ENCODE results near the gene ERC2. TPM values are rescaled to one million over a fixed set of nuclear protein-coding genes. Genes with fewer than 3 reads are reported as not detected.

The ERC2 gene
- total RNA-seq, 1 donor from 2014 or later = 48.3 TPM

GRCh38 chr3:56288258-56288657 lies 180.0 kb downstream of the ERC2 start:
- H3K4me1 Mint-ChIP-seq (ENCODE audit: low read depth, unreplicated experiment) = peaks cover 20% of the 10 kb centered on the region
- peaks cover 2% of the 10 kb centered on the region for H3K9me3 Mint-ChIP-seq (ENCODE audit: unreplicated experiment)
- H3K36me3 Mint-ChIP-seq (ENCODE audit: unreplicated experiment) = no peaks in the 10 kb centered on the region
- peaks cover 1% of the 10 kb centered on the region for H3K27me3 Mint-ChIP-seq (ENCODE audit: unreplicated experiment)
- H3K27ac Mint-ChIP-seq (ENCODE audit: unreplicated experiment) = no peak overlapping the region
- no peak overlapping the region for H3K4me3 Mint-ChIP-seq (ENCODE audit: unreplicated experiment)
- no peak for DNase-seq
- TF ChIP-seq, protein P1, sequence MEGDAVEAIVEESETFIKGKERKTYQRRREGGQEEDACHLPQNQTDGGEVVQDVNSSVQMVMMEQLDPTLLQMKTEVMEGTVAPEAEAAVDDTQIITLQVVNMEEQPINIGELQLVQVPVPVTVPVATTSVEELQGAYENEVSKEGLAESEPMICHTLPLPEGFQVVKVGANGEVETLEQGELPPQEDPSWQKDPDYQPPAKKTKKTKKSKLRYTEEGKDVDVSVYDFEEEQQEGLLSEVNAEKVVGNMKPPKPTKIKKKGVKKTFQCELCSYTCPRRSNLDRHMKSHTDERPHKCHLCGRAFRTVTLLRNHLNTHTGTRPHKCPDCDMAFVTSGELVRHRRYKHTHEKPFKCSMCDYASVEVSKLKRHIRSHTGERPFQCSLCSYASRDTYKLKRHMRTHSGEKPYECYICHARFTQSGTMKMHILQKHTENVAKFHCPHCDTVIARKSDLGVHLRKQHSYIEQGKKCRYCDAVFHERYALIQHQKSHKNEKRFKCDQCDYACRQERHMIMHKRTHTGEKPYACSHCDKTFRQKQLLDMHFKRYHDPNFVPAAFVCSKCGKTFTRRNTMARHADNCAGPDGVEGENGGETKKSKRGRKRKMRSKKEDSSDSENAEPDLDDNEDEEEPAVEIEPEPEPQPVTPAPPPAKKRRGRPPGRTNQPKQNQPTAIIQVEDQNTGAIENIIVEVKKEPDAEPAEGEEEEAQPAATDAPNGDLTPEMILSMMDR (IDR thresholded peaks at IDR 0.05; ENCODE audit: partially characterized antibody, unreplicated experiment) = no peak

GRCh38 chr3:56282341-56282740 lies 185.9 kb downstream of the ERC2 start:
- Mint-ChIP-seq H3K9me3 (ENCODE audit: unreplicated experiment) (peaks cover under 1% of the 10 kb centered on the region), H3K36me3 (ENCODE audit: unreplicated experiment) (peaks cover 16% of the 10 kb centered on the region), H3K4me1 (ENCODE audit: low read depth, unreplicated experiment) (peaks cover 14% of the 10 kb centered on the region)

GRCh38 chr3:56277236-56277635 lies 191.0 kb downstream of the ERC2 start:
- TF ChIP-seq, protein P1 (IDR thresholded peaks at IDR 0.05; ENCODE audit: partially characterized antibody, unreplicated experiment) = no peak
- H3K27ac Mint-ChIP-seq (ENCODE audit: unreplicated experiment) = no peak overlapping the region
- no peak for DNase-seq
- H3K4me3 Mint-ChIP-seq (ENCODE audit: unreplicated experiment) = no peak overlapping the region
- H3K9me3 Mint-ChIP-seq (ENCODE audit: unreplicated experiment) = peaks cover 2% of the 10 kb centered on the region
- H3K27me3 Mint-ChIP-seq (ENCODE audit: unreplicated experiment) = peaks cover 6% of the 10 kb centered on the region
- H3K4me1 Mint-ChIP-seq (ENCODE audit: low read depth, unreplicated experiment) = no peaks in the 10 kb centered on the region
- H3K36me3 Mint-ChIP-seq (ENCODE audit: unreplicated experiment) = peaks cover 16% of the 10 kb centered on the region

More at GRCh38 chr3:56282341-56282740, 185.9 kb downstream of the ERC2 start:
- Mint-ChIP-seq H3K4me3 (ENCODE audit: unreplicated experiment) (no peak overlapping the region), H3K27ac (ENCODE audit: unreplicated experiment) (no peak overlapping the region), H3K27me3 (ENCODE audit: unreplicated experiment) (peaks cover 5% of the 10 kb centered on the region)
- DNase-seq = no peak
- TF ChIP-seq, protein P1 (IDR thresholded peaks at IDR 0.05; ENCODE audit: partially characterized antibody, unreplicated experiment) = no peak

GRCh38 chr3:56275120-56275519 lies 193.1 kb downstream of the ERC2 start:
- DNase-seq = no peak
- Mint-ChIP-seq H3K36me3 (ENCODE audit: unreplicated experiment) (peaks cover 11% of the 10 kb centered on the region), H3K27me3 (ENCODE audit: unreplicated experiment) (peaks cover 4% of the 10 kb centered on the region), H3K27ac (ENCODE audit: unreplicated experiment) (no peak overlapping the region), H3K4me3 (ENCODE audit: unreplicated experiment) (no peak overlapping the region), H3K4me1 (ENCODE audit: low read depth, unreplicated experiment) (no peaks in the 10 kb centered on the region), H3K9me3 (ENCODE audit: unreplicated experiment) (peaks cover 2% of the 10 kb centered on the region)
- TF ChIP-seq, protein P1 (IDR thresholded peaks at IDR 0.05; ENCODE audit: partially characterized antibody, unreplicated experiment) = no peak

DNA sequence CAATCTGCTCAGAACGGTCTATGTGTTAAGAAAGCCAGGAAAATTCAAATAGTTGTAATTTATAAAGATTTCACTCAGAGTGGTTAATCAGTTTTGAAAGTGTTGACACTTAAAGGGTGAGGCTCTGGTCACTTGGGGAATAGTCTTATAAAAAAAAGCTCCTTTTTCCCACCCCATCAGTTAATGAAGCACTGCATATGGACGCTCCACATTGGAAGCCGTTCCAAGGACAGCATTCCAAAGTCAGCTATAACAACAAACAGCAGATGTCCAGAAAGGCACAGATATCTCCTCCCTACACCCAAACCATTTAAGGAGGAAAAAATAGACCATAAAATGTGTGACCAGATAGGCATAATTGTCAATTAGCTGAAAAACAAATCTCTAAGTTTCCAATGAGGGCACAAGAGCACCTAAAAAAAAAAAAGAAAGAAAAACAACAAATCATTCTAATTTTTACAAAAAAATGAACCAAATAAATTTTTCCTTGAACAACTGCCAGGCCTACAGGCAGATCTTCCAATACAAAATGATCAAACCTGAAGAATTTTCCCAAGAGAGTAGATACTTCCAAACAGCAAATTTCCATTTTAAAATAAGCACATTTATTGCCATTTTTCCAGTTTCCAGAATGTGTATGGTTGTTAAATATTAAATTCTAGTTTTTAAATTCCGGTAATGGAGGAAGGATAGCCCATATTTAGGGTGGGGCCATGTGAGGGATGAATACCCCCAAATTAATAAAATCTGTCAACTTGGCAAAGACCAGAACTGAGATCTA lies 198.3 kb downstream of the ERC2 start:
- TF ChIP-seq, protein P1 (IDR thresholded peaks at IDR 0.05; ENCODE audit: partially characterized antibody, unreplicated experiment) = no peak
- Mint-ChIP-seq H3K4me1 (ENCODE audit: low read depth, unreplicated experiment) (peaks cover 11% of the 10 kb centered on the region), H3K27ac (ENCODE audit: unreplicated experiment) (no peak overlapping the region), H3K4me3 (ENCODE audit: unreplicated experiment) (no peak overlapping the region), H3K9me3 (ENCODE audit: unreplicated experiment) (no peaks in the 10 kb centered on the region), H3K27me3 (ENCODE audit: unreplicated experiment) (peaks cover 2% of the 10 kb centered on the region), H3K36me3 (ENCODE audit: unreplicated experiment) (no peaks in the 10 kb centered on the region)
- DNase-seq = no peak
